CD4-positive, alpha-beta memory T cell (primary cell): ENCODE data around the gene JAKMIP2. TPM values are rescaled to one million over a fixed set of nuclear protein-coding genes. Genes with fewer than 3 reads are reported as not detected.

ENCODE experiments used
- CTCF ChIA-PET: fragments of 350-600 bp; sonication (Branson Sonifier 250); formaldehyde crosslinking; loops from one replicate; lab custom pipeline; 2021; ENCODE audit warnings: inconsistent platforms; ENCODE audit not compliant: partially characterized antibody; lab: Charles Lee
- POLR2A ChIA-PET: fragments of 350-600 bp; sonication (Branson Sonifier 250); formaldehyde crosslinking; loops from one replicate; lab custom pipeline; 2021; ENCODE audit not compliant: partially characterized antibody; lab: Charles Lee
- DNase-seq, 5 donors: peaks; one replicate each; pipeline versions ENCODE4 v3.0.0 to v3.0.0-alpha.2; 2020 to 2022; ENCODE audit warnings: mixed read lengths in 1 of 5
- H3K27ac ChIP-seq: one replicate; pipeline ENCODE4 v1.7.0; 2013; ENCODE audit warnings: low read depth, low read length
- H3K27me3 ChIP-seq: 2 replicates; pipeline ENCODE4 v1.7.0; 2013; ENCODE audit warnings: mild to moderate bottlenecking, low read length, moderate library complexity; ENCODE audit not compliant: insufficient read depth
- H3K36me3 ChIP-seq: 2 replicates; pipeline ENCODE4 v1.7.0; 2013; ENCODE audit warnings: mild to moderate bottlenecking, low read length, moderate library complexity; ENCODE audit not compliant: insufficient read depth
- H3K4me1 ChIP-seq: 2 replicates; pipeline ENCODE4 v1.7.0; 2013; ENCODE audit warnings: mild to moderate bottlenecking, low read length, moderate library complexity; ENCODE audit not compliant: insufficient read depth
- H3K4me3 ChIP-seq, 2 donors: one replicate each; pipeline ENCODE4 v1.7.0; 2013; ENCODE audit warnings: low read length in 2 of 2, mild to moderate bottlenecking in 1 of 2
- H3K9me3 ChIP-seq, 2 donors: one replicate each; pipeline ENCODE4 v1.7.0; 2013; ENCODE audit warnings: low read length in 2 of 2, control low read depth in 1 of 2; ENCODE audit not compliant: control insufficient read depth in 1 of 2
- H3K27ac Mint-ChIP-seq, 7 donors: one replicate each; pipeline ENCODE4 v1.8.0; 2020 to 2021; ENCODE audit warnings: mixed read lengths in 7 of 7, mild to moderate bottlenecking in 6 of 7, inconsistent platforms in 3 of 7, moderate library complexity in 3 of 7
- H3K27me3 Mint-ChIP-seq, 2 donors: one replicate each; pipeline ENCODE4 v1.8.0; 2020 to 2021; ENCODE audit warnings: mixed read lengths in 2 of 2
- H3K36me3 Mint-ChIP-seq, 2 donors: one replicate each; pipeline ENCODE4 v1.8.0; 2020 to 2021; ENCODE audit warnings: mixed read lengths in 2 of 2, inconsistent platforms in 1 of 2, mild to moderate bottlenecking in 1 of 2
- H3K4me1 Mint-ChIP-seq, 4 donors: one replicate each; pipeline ENCODE4 v1.8.0; 2020 to 2021; ENCODE audit warnings: mixed read lengths in 4 of 4, mild to moderate bottlenecking in 1 of 4
- H3K4me3 Mint-ChIP-seq, 8 donors: one replicate each; pipeline ENCODE4 v1.8.0; 2020 to 2021; ENCODE audit warnings: mixed read lengths in 8 of 8, mild to moderate bottlenecking in 7 of 8, moderate library complexity in 6 of 8, inconsistent platforms in 3 of 8
- H3K9me3 Mint-ChIP-seq, 8 donors: one replicate each; pipeline ENCODE4 v1.8.0; 2020 to 2021; ENCODE audit warnings: mixed read lengths in 8 of 8, mild to moderate bottlenecking in 5 of 8, inconsistent platforms in 3 of 8, moderate library complexity in 1 of 8
- intact Hi-C: fragments of 100-400 bp; cut with micrococcal nuclease; formaldehyde crosslinking; loops from one replicate; pipeline ENCODE4 v1.15.1; 2023
- polyA plus RNA-seq, 2 donors: library from polyadenylated mRNA; unstranded; fragments of 300-500 nt; fragmentation: Illumina TruSeq; gene quantifications; one replicate each; pipeline ENCODE4 v1.2.3, GENCODE V29; 2021
- total RNA-seq, 2 experiments: library from RNA; stranded (reverse); gene quantifications; one replicate each; pipeline ENCODE4 v1.2.3, GENCODE V29; 2021

Gene JAKMIP2
- total and polyA plus RNA-seq, 4 experiments from 2014 or later = 0.32 to 1.7 (median 1.0) TPM

- no peaks in the 10 kb centered on the region for H3K27me3 Mint-ChIP-seq
- POLR2A ChIA-PET = no interaction called here
- H3K27ac ChIP-seq = no peak overlapping the region
- no peaks in the 10 kb centered on the region for H3K36me3 ChIP-seq
- DNase-seq = no peak
- H3K4me3 Mint-ChIP-seq = no peak overlapping the region
- no peak overlapping the region for H3K4me3 ChIP-seq
- intact Hi-C loops = no loop called here
- no peaks in the 10 kb centered on the region for H3K27me3 ChIP-seq
- CTCF ChIA-PET = no interaction called here
- no peaks in the 10 kb centered on the region for H3K4me1 ChIP-seq
- H3K36me3 Mint-ChIP-seq = peaks cover 3 to 10% of the 10 kb centered on the region in 2 donors
- H3K9me3 ChIP-seq = no peaks in the 10 kb centered on the region
- no peaks in the 10 kb centered on the region for H3K4me1 Mint-ChIP-seq
- H3K27ac Mint-ChIP-seq = no peak overlapping the region
- H3K9me3 Mint-ChIP-seq = peaks cover 6 to 33% (median 15%) of the 10 kb centered on the region in 8 donors
Measured at GRCh38 chr5:147699496-147700088, 82.9 kb downstream of the JAKMIP2 start.

- POLR2A ChIA-PET = no interaction called here
- Mint-ChIP-seq H3K27me3 (no peaks in the 10 kb centered on the region), H3K4me1 (no peaks in the 10 kb centered on the region), H3K9me3 (peaks cover 6 to 33% (median 15%) of the 10 kb centered on the region in 8 donors), H3K36me3 (peaks cover 3 to 10% of the 10 kb centered on the region in 2 donors), H3K27ac (no peak overlapping the region), H3K4me3 (no peak overlapping the region)
- no peaks in the 10 kb centered on the region for H3K27me3 ChIP-seq
- H3K9me3 ChIP-seq = no peaks in the 10 kb centered on the region
- DNase-seq = no peak
- no peak overlapping the region for H3K27ac ChIP-seq
- no peak overlapping the region for H3K4me3 ChIP-seq
- no peaks in the 10 kb centered on the region for H3K4me1 ChIP-seq
- CTCF ChIA-PET = no interaction called here
- H3K36me3 ChIP-seq = no peaks in the 10 kb centered on the region
- intact Hi-C loops = no loop called here
Measured at GRCh38 chr5:147697380-147697779, 85.1 kb downstream of the JAKMIP2 start.

- Mint-ChIP-seq H3K4me1 (no peaks in the 10 kb centered on the region), H3K27ac (no peak overlapping the region), H3K4me3 (no peak overlapping the region), H3K9me3 (peaks cover 5 to 31% (median 13%) of the 10 kb centered on the region in 8 donors), H3K27me3 (peaks cover 0 to 3% of the 10 kb centered on the region in 2 donors), H3K36me3 (peaks cover 3 to 10% of the 10 kb centered on the region in 2 donors)
- ChIA-PET POLR2A (no interaction called here), CTCF (no interaction called here)
- no peaks in the 10 kb centered on the region for H3K4me1 ChIP-seq
- H3K36me3 ChIP-seq = no peaks in the 10 kb centered on the region
- intact Hi-C loops = no loop called here
- no peaks in the 10 kb centered on the region for H3K9me3 ChIP-seq
- no peaks in the 10 kb centered on the region for H3K27me3 ChIP-seq
- H3K27ac ChIP-seq = no peak overlapping the region
- DNase-seq = no peak
- H3K4me3 ChIP-seq = no peak overlapping the region
Measured at GRCh38 chr5:147694772-147695171, 87.8 kb downstream of the JAKMIP2 start.

- Histone ChIP-seq H3K4me1 (no peaks in the 10 kb centered on the region), H3K4me3 (no peak overlapping the region), H3K9me3 (no peaks in the 10 kb centered on the region), H3K36me3 (no peaks in the 10 kb centered on the region), H3K27me3 (no peaks in the 10 kb centered on the region), H3K27ac (no peak overlapping the region)
- Mint-ChIP-seq H3K36me3 (peaks cover 0 to 1% of the 10 kb centered on the region in 2 donors), H3K27ac (peak overlapping the region in 1 of 7 donors; percentile 3), H3K27me3 (peaks cover 0 to 3% of the 10 kb centered on the region in 2 donors), H3K4me1 (no peaks in the 10 kb centered on the region), H3K9me3 (peaks cover under 1 to 19% (median 7%) of the 10 kb centered on the region in 8 donors), H3K4me3 (no peak overlapping the region)
- ChIA-PET POLR2A (no interaction called here), CTCF (no interaction called here)
- intact Hi-C loops = no loop called here
- DNase-seq = no peak
Measured at GRCh38 chr5:147693233-147693632, 89.3 kb downstream of the JAKMIP2 start.

GRCh38 chr5:147691130-147691529, 91.4 kb downstream of the JAKMIP2 start:
- Histone ChIP-seq H3K36me3 (no peaks in the 10 kb centered on the region), H3K9me3 (no peaks in the 10 kb centered on the region), H3K27ac (no peak overlapping the region), H3K27me3 (no peaks in the 10 kb centered on the region), H3K4me3 (no peak overlapping the region), H3K4me1 (no peaks in the 10 kb centered on the region)
- Mint-ChIP-seq H3K36me3 (no peaks in the 10 kb centered on the region), H3K9me3 (no peaks in the 10 kb centered on the region), H3K4me3 (no peak overlapping the region), H3K27me3 (peaks cover 0 to 3% of the 10 kb centered on the region in 2 donors), H3K27ac (peak overlapping the region in 1 of 7 donors; percentile 1), H3K4me1 (no peaks in the 10 kb centered on the region)
- DNase-seq = no peak
- ChIA-PET POLR2A (no interaction called here), CTCF (no interaction called here)
- intact Hi-C loops = no loop called here

- POLR2A ChIA-PET = no interaction called here
- H3K27ac Mint-ChIP-seq = no peak overlapping the region
- DNase-seq = no peak
- H3K4me1 Mint-ChIP-seq = no peaks in the 10 kb centered on the region
- no peak overlapping the region for H3K4me3 Mint-ChIP-seq
- H3K27me3 Mint-ChIP-seq = peaks cover 0 to 3% of the 10 kb centered on the region in 2 donors
- Histone ChIP-seq H3K27me3 (no peaks in the 10 kb centered on the region), H3K36me3 (no peaks in the 10 kb centered on the region), H3K4me1 (no peaks in the 10 kb centered on the region), H3K4me3 (no peak overlapping the region), H3K27ac (no peak overlapping the region), H3K9me3 (no peaks in the 10 kb centered on the region)
- H3K36me3 Mint-ChIP-seq = no peaks in the 10 kb centered on the region
- intact Hi-C loops = no loop called here
- no peaks in the 10 kb centered on the region for H3K9me3 Mint-ChIP-seq
- CTCF ChIA-PET = no interaction called here
Measured at GRCh38 chr5:147690595-147690994, 91.9 kb downstream of the JAKMIP2 start.

- H3K27me3 ChIP-seq = no peaks in the 10 kb centered on the region
- Mint-ChIP-seq H3K36me3 (no peaks in the 10 kb centered on the region), H3K27ac (no peak overlapping the region), H3K4me1 (no peaks in the 10 kb centered on the region), H3K27me3 (peaks cover 0 to 3% of the 10 kb centered on the region in 2 donors), H3K9me3 (no peaks in the 10 kb centered on the region), H3K4me3 (no peak overlapping the region)
- intact Hi-C loops = no loop called here
- H3K27ac ChIP-seq = no peak overlapping the region
- H3K4me1 ChIP-seq = no peaks in the 10 kb centered on the region
- no peak overlapping the region for H3K4me3 ChIP-seq
- ChIA-PET POLR2A (no interaction called here), CTCF (no interaction called here)
- H3K36me3 ChIP-seq = no peaks in the 10 kb centered on the region
- no peak for DNase-seq
- H3K9me3 ChIP-seq = no peaks in the 10 kb centered on the region
Measured at GRCh38 chr5:147689426-147689825, 93.1 kb downstream of the JAKMIP2 start.
